ENCODE results near the gene RBM39. TPM values are rescaled to one million over a fixed set of nuclear protein-coding genes. Genes with fewer than 3 reads are reported as not detected.

The RBM39 gene
- total and polyA plus RNA-seq, 2 of the 13 experiments (the other 11 are each of a cell fraction or from before 2014, with no cell fraction given) = 788 to 920 TPM

DNA sequence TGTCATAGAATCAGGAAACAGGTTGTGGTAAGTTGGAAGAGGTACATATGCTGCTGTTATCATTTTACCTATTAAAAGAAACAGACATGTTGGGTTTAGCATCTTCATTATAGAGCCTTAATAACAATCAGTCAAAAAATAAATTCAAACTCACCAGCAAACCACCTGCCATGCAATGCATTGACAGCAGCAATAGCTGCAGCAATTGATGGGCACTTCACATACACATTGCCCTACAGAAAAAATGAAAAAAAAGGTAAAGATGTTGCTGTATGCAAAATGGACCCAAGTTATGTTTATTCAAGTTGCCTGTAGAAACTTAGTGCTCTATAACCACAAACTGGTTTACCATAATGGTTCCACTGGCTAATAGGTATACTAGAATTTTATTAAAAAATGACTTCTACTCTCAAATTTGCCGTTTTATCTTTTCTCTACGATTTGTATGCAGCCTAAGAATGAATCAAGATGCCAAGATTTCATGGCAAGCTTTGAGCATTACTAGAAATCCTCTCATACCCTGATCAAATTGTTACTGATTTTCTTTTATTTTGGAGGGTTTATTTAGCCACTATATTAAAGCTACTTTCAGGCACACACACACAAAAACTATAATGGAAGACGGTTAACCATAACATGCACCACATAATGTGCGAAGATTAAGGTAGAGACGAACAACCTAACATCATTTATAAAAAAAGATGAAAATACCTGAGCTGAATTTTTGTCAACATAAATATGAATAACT is 37.4 kb downstream of the RBM39 start (continued):
- TF ChIP-seq ZFP90 (CRISPR knock-in tag; IDR thresholded peaks at IDR 0.05; ENCODE audit: borderline replicate concordance) (no peak), ZNF3 (CRISPR knock-in tag; IDR thresholded peaks at IDR 0.05) (no peak), RARG (CRISPR knock-in tag; IDR thresholded peaks at IDR 0.05; ENCODE audit: low read depth) (no peak), KLF6 (CRISPR knock-in tag; IDR thresholded peaks at IDR 0.05) (no peak), PHF20 (CRISPR knock-in tag; IDR thresholded peaks at IDR 0.05) (no peak), RBM22 (optimal IDR thresholded peaks at IDR 0.05; ENCODE audit: low read length) (peak; percentile 58), ZFP62 (CRISPR knock-in tag; IDR thresholded peaks at IDR 0.05) (no peak), ZBTB42 (CRISPR knock-in tag; IDR thresholded peaks at IDR 0.05) (no peak), ZNF550 (CRISPR knock-in tag; IDR thresholded peaks at IDR 0.05; ENCODE audit: borderline replicate concordance) (no peak), NCOA2 (CRISPR knock-in tag; IDR thresholded peaks at IDR 0.05) (0 out of 2 replicates have a peak, but pooled peaks have one; percentile 15), PAF1 (CRISPR knock-in tag; IDR thresholded peaks at IDR 0.05) (peak; percentile 91), DNMT3B (CRISPR knock-in tag; conservative IDR thresholded peaks at IDR 0.05) (no peak), PITX1 (CRISPR knock-in tag; IDR thresholded peaks at IDR 0.05) (no peak), TARDBP (CRISPR knock-in tag; IDR thresholded peaks at IDR 0.05) (no peak), BRCA1 (CRISPR knock-in tag; IDR thresholded peaks at IDR 0.05) (no peak), ZNF556 (CRISPR knock-in tag; IDR thresholded peaks at IDR 0.05; ENCODE audit: borderline replicate concordance) (no peak), ATF1 (CRISPR knock-in tag; IDR thresholded peaks at IDR 0.05) (no peak), ZNF841 (CRISPR knock-in tag; IDR thresholded peaks at IDR 0.05; ENCODE audit: borderline replicate concordance) (peak; percentile 41; the same call in 1 of the 2 replicates), JUN (CRISPR knock-in tag; IDR thresholded peaks at IDR 0.05) (no peak), TMF1 (CRISPR knock-in tag; IDR thresholded peaks at IDR 0.05; ENCODE audit: low read depth) (no peak)
- TF ChIP-seq, protein P1, sequence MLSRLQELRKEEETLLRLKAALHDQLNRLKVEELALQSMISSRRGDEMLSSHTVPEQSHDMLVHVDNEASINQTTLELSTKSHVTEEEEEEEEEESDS (CRISPR knock-in tag; IDR thresholded peaks at IDR 0.05; ENCODE audit: borderline replicate concordance) = no peak
- TF ChIP-seq, protein P2, sequence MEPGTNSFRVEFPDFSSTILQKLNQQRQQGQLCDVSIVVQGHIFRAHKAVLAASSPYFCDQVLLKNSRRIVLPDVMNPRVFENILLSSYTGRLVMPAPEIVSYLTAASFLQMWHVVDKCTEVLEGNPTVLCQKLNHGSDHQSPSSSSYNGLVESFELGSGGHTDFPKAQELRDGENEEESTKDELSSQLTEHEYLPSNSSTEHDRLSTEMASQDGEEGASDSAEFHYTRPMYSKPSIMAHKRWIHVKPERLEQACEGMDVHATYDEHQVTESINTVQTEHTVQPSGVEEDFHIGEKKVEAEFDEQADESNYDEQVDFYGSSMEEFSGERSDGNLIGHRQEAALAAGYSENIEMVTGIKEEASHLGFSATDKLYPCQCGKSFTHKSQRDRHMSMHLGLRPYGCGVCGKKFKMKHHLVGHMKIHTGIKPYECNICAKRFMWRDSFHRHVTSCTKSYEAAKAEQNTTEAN (CRISPR knock-in tag; conservative IDR thresholded peaks at IDR 0.05) = no peak
- TF ChIP-seq, protein P3, sequence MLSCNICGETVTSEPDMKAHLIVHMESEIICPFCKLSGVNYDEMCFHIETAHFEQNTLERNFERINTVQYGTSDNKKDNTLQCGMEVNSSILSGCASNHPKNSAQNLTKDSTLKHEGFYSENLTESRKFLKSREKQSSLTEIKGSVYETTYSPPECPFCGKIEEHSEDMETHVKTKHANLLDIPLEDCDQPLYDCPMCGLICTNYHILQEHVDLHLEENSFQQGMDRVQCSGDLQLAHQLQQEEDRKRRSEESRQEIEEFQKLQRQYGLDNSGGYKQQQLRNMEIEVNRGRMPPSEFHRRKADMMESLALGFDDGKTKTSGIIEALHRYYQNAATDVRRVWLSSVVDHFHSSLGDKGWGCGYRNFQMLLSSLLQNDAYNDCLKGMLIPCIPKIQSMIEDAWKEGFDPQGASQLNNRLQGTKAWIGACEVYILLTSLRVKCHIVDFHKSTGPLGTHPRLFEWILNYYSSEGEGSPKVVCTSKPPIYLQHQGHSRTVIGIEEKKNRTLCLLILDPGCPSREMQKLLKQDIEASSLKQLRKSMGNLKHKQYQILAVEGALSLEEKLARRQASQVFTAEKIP (CRISPR knock-in tag; IDR thresholded peaks at IDR 0.05; ENCODE audit: borderline replicate concordance) = no peak
- TF ChIP-seq, protein P4, sequence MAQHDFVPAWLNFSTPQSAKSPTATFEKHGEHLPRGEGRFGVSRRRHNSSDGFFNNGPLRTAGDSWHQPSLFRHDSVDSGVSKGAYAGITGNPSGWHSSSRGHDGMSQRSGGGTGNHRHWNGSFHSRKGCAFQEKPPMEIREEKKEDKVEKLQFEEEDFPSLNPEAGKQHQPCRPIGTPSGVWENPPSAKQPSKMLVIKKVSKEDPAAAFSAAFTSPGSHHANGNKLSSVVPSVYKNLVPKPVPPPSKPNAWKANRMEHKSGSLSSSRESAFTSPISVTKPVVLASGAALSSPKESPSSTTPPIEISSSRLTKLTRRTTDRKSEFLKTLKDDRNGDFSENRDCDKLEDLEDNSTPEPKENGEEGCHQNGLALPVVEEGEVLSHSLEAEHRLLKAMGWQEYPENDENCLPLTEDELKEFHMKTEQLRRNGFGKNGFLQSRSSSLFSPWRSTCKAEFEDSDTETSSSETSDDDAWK (CRISPR knock-in tag; IDR thresholded peaks at IDR 0.05) = no peak
